ENCODE data around the gene TNFRSF4. TPM values are rescaled to one million over a fixed set of nuclear protein-coding genes. Genes with fewer than 3 reads are reported as not detected.

Gene TNFRSF4
- total and polyA plus RNA-seq, 10 of the 15 experiments (the other 5 are each of a cell fraction or from before 2014, with no cell fraction given), result 0.05 to 7.3 (median 2.5) TPM; not detected in 1

DNA sequence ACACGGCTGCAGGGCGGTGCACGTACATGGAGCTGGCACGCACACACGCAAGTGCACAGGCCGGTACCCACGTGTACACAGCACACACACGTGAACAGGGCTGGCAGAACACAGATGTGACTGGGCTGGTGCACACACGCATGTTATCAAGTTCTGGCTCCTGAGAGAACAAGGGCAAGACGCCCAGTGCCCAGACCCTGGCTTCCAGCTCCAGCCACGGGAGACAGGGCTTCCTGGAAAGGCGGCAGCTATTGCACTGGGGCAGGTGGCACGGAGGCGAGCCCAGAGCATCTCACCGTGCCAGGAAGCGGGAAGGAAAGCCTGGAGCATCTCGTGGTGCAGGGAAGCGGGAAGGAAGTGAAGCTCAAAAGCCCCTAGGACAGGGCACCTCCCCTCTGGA lies 12.0 kb upstream of the TNFRSF4 start:
- Histone ChIP-seq H3K4me2 (ENCODE audit: control insufficient read depth, insufficient read depth) (no peak overlapping the region), H3K27me3 (replicated peaks in 1 of 2; ENCODE audit: control insufficient read depth in 2 of 2, insufficient read depth in 2 of 2, low read length in 1 of 2) (no peaks in the 10 kb centered on the region), H3K79me2 (ENCODE audit: control insufficient read depth, insufficient read depth, low read length) (peaks cover 34% of the 10 kb centered on the region), H3K4me1 (ENCODE audit: control insufficient read depth, insufficient read depth, low read length) (peaks cover 4% of the 10 kb centered on the region), H3K27ac (ENCODE audit: control insufficient read depth, insufficient read depth) (no peak overlapping the region), H3K4me3 (no peak overlapping the region), H2AFZ (ENCODE audit: control insufficient read depth, low read depth, low read length) (no peak overlapping the region), H3K36me3 (ENCODE audit: control insufficient read depth in 2 of 2, insufficient read depth in 2 of 2, low read length in 1 of 2) (peaks cover 7 to 42% of the 10 kb centered on the region in 2 experiments; a peak in 3 of 4 replicates), H4K20me1 (ENCODE audit: control insufficient read depth, insufficient read depth) (no peaks in the 10 kb centered on the region), H3K9me3 (replicated peaks; ENCODE audit: control insufficient read depth, insufficient read depth, low read length) (no peaks in the 10 kb centered on the region), H3K9ac (ENCODE audit: control insufficient read depth, insufficient read depth, low read length) (no peak overlapping the region)
- ChIA-PET POLR2A (interaction anchor here (0.5 kb wide), 1 partner anchor 39 kb away, joined by 3 read pairs; no protein-coding TSS in a partner anchor), RAD21 (ENCODE audit: unreplicated experiment) (no interaction called here), SMC1A (ENCODE audit: uncharacterized antibody, unreplicated experiment) (no interaction called here), CTCF (no interaction called here)
- no peak for ATAC-seq
- no TSS peak for BruUV-seq (replicated peaks)
- no peak for FAIRE-seq
- WGBS (ENCODE audit: insufficient coverage, insufficient replicate concordance, low lambda C conversion rate, missing lambda C conversion rate), result 94% methylated on average over 18 of the region's 18 CpGs
- in situ Hi-C loops (cut with MboI) (no loop called here), intact Hi-C loops (cut with micrococcal nuclease; ENCODE audit: unreplicated experiment) (no loop called here)
- DNase-seq (ENCODE audit: low read depth, low spot score), result no peak
- TF ChIP-seq NR2C1 (IDR thresholded peaks at IDR 0.05) (no peak), NFYB (IDR thresholded peaks at IDR 0.05; ENCODE audit: insufficient read depth, low read depth, low read length) (no peak), NRF1 (conservative IDR thresholded peaks at IDR 0.05; ENCODE audit: low read depth, low read length) (no peak), NBN (IDR thresholded peaks at IDR 0.05) (no peak), SIN3A (IDR thresholded peaks at IDR 0.05; ENCODE audit: low read depth, low read length) (no peak)
- TF ChIP-seq, protein P1, sequence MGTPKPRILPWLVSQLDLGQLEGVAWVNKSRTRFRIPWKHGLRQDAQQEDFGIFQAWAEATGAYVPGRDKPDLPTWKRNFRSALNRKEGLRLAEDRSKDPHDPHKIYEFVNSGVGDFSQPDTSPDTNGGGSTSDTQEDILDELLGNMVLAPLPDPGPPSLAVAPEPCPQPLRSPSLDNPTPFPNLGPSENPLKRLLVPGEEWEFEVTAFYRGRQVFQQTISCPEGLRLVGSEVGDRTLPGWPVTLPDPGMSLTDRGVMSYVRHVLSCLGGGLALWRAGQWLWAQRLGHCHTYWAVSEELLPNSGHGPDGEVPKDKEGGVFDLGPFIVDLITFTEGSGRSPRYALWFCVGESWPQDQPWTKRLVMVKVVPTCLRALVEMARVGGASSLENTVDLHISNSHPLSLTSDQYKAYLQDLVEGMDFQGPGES (IDR thresholded peaks at IDR 0.05), result no peak
- TF ChIP-seq, protein P2, sequence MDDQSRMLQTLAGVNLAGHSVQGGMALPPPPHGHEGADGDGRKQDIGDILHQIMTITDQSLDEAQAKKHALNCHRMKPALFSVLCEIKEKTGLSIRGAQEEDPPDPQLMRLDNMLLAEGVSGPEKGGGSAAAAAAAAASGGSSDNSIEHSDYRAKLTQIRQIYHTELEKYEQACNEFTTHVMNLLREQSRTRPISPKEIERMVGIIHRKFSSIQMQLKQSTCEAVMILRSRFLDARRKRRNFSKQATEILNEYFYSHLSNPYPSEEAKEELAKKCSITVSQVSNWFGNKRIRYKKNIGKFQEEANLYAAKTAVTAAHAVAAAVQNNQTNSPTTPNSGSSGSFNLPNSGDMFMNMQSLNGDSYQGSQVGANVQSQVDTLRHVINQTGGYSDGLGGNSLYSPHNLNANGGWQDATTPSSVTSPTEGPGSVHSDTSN (IDR thresholded peaks at IDR 0.05; ENCODE audit: insufficient replicate concordance, low read depth, low read length), result no peak
- TF ChIP-seq, protein P3, sequence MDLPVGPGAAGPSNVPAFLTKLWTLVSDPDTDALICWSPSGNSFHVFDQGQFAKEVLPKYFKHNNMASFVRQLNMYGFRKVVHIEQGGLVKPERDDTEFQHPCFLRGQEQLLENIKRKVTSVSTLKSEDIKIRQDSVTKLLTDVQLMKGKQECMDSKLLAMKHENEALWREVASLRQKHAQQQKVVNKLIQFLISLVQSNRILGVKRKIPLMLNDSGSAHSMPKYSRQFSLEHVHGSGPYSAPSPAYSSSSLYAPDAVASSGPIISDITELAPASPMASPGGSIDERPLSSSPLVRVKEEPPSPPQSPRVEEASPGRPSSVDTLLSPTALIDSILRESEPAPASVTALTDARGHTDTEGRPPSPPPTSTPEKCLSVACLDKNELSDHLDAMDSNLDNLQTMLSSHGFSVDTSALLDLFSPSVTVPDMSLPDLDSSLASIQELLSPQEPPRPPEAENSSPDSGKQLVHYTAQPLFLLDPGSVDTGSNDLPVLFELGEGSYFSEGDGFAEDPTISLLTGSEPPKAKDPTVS (IDR thresholded peaks at IDR 0.05; ENCODE audit: low read depth, low read length), result no peak
- TF ChIP-seq, protein P4, sequence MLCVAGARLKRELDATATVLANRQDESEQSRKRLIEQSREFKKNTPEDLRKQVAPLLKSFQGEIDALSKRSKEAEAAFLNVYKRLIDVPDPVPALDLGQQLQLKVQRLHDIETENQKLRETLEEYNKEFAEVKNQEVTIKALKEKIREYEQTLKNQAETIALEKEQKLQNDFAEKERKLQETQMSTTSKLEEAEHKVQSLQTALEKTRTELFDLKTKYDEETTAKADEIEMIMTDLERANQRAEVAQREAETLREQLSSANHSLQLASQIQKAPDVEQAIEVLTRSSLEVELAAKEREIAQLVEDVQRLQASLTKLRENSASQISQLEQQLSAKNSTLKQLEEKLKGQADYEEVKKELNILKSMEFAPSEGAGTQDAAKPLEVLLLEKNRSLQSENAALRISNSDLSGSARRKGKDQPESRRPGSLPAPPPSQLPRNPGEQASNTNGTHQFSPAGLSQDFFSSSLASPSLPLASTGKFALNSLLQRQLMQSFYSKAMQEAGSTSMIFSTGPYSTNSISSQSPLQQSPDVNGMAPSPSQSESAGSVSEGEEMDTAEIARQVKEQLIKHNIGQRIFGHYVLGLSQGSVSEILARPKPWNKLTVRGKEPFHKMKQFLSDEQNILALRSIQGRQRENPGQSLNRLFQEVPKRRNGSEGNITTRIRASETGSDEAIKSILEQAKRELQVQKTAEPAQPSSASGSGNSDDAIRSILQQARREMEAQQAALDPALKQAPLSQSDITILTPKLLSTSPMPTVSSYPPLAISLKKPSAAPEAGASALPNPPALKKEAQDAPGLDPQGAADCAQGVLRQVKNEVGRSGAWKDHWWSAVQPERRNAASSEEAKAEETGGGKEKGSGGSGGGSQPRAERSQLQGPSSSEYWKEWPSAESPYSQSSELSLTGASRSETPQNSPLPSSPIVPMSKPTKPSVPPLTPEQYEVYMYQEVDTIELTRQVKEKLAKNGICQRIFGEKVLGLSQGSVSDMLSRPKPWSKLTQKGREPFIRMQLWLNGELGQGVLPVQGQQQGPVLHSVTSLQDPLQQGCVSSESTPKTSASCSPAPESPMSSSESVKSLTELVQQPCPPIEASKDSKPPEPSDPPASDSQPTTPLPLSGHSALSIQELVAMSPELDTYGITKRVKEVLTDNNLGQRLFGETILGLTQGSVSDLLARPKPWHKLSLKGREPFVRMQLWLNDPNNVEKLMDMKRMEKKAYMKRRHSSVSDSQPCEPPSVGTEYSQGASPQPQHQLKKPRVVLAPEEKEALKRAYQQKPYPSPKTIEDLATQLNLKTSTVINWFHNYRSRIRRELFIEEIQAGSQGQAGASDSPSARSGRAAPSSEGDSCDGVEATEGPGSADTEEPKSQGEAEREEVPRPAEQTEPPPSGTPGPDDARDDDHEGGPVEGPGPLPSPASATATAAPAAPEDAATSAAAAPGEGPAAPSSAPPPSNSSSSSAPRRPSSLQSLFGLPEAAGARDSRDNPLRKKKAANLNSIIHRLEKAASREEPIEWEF (IDR thresholded peaks at IDR 0.05; ENCODE audit: insufficient replicate concordance, low read depth, low read length), result no peak
- TF ChIP-seq, protein P5, sequence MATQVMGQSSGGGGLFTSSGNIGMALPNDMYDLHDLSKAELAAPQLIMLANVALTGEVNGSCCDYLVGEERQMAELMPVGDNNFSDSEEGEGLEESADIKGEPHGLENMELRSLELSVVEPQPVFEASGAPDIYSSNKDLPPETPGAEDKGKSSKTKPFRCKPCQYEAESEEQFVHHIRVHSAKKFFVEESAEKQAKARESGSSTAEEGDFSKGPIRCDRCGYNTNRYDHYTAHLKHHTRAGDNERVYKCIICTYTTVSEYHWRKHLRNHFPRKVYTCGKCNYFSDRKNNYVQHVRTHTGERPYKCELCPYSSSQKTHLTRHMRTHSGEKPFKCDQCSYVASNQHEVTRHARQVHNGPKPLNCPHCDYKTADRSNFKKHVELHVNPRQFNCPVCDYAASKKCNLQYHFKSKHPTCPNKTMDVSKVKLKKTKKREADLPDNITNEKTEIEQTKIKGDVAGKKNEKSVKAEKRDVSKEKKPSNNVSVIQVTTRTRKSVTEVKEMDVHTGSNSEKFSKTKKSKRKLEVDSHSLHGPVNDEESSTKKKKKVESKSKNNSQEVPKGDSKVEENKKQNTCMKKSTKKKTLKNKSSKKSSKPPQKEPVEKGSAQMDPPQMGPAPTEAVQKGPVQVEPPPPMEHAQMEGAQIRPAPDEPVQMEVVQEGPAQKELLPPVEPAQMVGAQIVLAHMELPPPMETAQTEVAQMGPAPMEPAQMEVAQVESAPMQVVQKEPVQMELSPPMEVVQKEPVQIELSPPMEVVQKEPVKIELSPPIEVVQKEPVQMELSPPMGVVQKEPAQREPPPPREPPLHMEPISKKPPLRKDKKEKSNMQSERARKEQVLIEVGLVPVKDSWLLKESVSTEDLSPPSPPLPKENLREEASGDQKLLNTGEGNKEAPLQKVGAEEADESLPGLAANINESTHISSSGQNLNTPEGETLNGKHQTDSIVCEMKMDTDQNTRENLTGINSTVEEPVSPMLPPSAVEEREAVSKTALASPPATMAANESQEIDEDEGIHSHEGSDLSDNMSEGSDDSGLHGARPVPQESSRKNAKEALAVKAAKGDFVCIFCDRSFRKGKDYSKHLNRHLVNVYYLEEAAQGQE (IDR thresholded peaks at IDR 0.05; ENCODE audit: low read depth, low read length), result no peak
